ENCODE results near the gene ENTREP1. TPM values are rescaled to one million over a fixed set of nuclear protein-coding genes. Genes with fewer than 3 reads are reported as not detected.

Gene ENTREP1
- total and polyA plus RNA-seq, 2 donors (not counting 1 experiment from before 2014, with no cell fraction given), result not detected

- Histone ChIP-seq H3K4me2 (replicated peaks; ENCODE audit: low read depth, low read length, poor library complexity, severe bottlenecking) (no peak overlapping the region), H3K4me3 (ENCODE audit: control extremely low read depth in 1 of 5, extremely low read depth in 1 of 5, insufficient read depth in 1 of 5, low read depth in 2 of 5, low read length in 4 of 5) (no peak overlapping the region), H3K4me1 (ENCODE audit: control insufficient read depth in 2 of 2, insufficient read depth in 2 of 2, low read length in 2 of 2) (no peaks in the 10 kb centered on the region), H3K27ac (ENCODE audit: low read length in 2 of 2) (no peak overlapping the region), H3K9me3 (ENCODE audit: control extremely low read depth in 1 of 3, control insufficient read depth in 2 of 3, insufficient read depth in 1 of 3, low read length in 2 of 3) (no peaks in the 10 kb centered on the region), H2AFZ (ENCODE audit: insufficient read depth, low read depth, low read length, poor library complexity, severe bottlenecking) (no peak overlapping the region), H3K27me3 (replicated peaks in 1 of 4; ENCODE audit: control extremely low read depth in 1 of 4, control insufficient read depth in 3 of 4, insufficient read depth in 4 of 4, low read length in 3 of 4) (peaks cover 0 to 3% (median 0%) of the 10 kb centered on the region in 4 experiments), H3K36me3 (replicated peaks in 1 of 2; ENCODE audit: control extremely low read depth in 1 of 2, control insufficient read depth in 1 of 2, extremely low read depth in 1 of 2, insufficient read depth in 2 of 2, low read length in 1 of 2) (no peaks in the 10 kb centered on the region), H3K9ac (ENCODE audit: low read length) (no peak overlapping the region), H3K79me2 (ENCODE audit: control insufficient read depth, insufficient read depth, low read length) (no peaks in the 10 kb centered on the region), H4K20me1 (ENCODE audit: control insufficient read depth, insufficient read depth, low read length, poor library complexity, severe bottlenecking) (no peaks in the 10 kb centered on the region)
- H3K9me3 Mint-ChIP-seq (ENCODE audit: insufficient read depth), result peaks cover 2% of the 10 kb centered on the region
- TF ChIP-seq EZH2 (IDR thresholded peaks at IDR 0.05; ENCODE audit: borderline replicate concordance, insufficient read depth, low read depth, low read length, poor library complexity, severe bottlenecking), result no peak
- TF ChIP-seq CTCF (IDR thresholded peaks at IDR 0.05), result no peak
- H3K27ac Mint-ChIP-seq, result no peak overlapping the region
- intact Hi-C loops (cut with micrococcal nuclease), result no loop called here
- no peak overlapping the region for H3K4me3 Mint-ChIP-seq
- no peaks in the 10 kb centered on the region for H3K4me1 Mint-ChIP-seq
- peaks cover 29% of the 10 kb centered on the region for H3K27me3 Mint-ChIP-seq
- ATAC-seq (ENCODE audit: low read depth), result no peak
- CTCF ChIA-PET, result no interaction called here
- WGBS (ENCODE audit: insufficient coverage), result no CpG with 5 or more reads among the region's 2 CpGs
- no peak for DNase-seq
- POLR2A ChIA-PET, result no interaction called here
These were observed 45.4 kb downstream of the ENTREP1 start for GRCh38 chr9:69370430-69370829.

GRCh38 chr9:69371001-69371400 is 46.0 kb downstream of the ENTREP1 start:
- Mint-ChIP-seq H3K4me1 (no peaks in the 10 kb centered on the region), H3K9me3 (ENCODE audit: insufficient read depth) (peaks cover 2% of the 10 kb centered on the region), H3K4me3 (no peak overlapping the region), H3K27me3 (peaks cover 28% of the 10 kb centered on the region), H3K27ac (no peak overlapping the region)
- H3K9ac ChIP-seq (ENCODE audit: low read length), result no peak overlapping the region
- no peaks in the 10 kb centered on the region for H3K36me3 ChIP-seq (replicated peaks in 1 of 2; ENCODE audit: control extremely low read depth in 1 of 2, control insufficient read depth in 1 of 2, extremely low read depth in 1 of 2, insufficient read depth in 2 of 2, low read length in 1 of 2)
- intact Hi-C loops (cut with micrococcal nuclease), result no loop called here
- POLR2A ChIA-PET, result no interaction called here
- H3K4me2 ChIP-seq (replicated peaks; ENCODE audit: low read depth, low read length, poor library complexity, severe bottlenecking), result no peak overlapping the region
- no peaks in the 10 kb centered on the region for H3K79me2 ChIP-seq (ENCODE audit: control insufficient read depth, insufficient read depth, low read length)
- no peak overlapping the region for H3K4me3 ChIP-seq (ENCODE audit: control extremely low read depth in 1 of 5, extremely low read depth in 1 of 5, insufficient read depth in 1 of 5, low read depth in 2 of 5, low read length in 4 of 5)
- ATAC-seq (ENCODE audit: low read depth) (no peak), DNase-seq (no peak)
- no peak for TF ChIP-seq EZH2 (IDR thresholded peaks at IDR 0.05; ENCODE audit: borderline replicate concordance, insufficient read depth, low read depth, low read length, poor library complexity, severe bottlenecking)
- no peak for TF ChIP-seq CTCF (IDR thresholded peaks at IDR 0.05)
- H3K27me3 ChIP-seq (replicated peaks in 1 of 4; ENCODE audit: control extremely low read depth in 1 of 4, control insufficient read depth in 3 of 4, insufficient read depth in 4 of 4, low read length in 3 of 4), result peaks cover 0 to 3% (median 0%) of the 10 kb centered on the region in 4 experiments
- H4K20me1 ChIP-seq (ENCODE audit: control insufficient read depth, insufficient read depth, low read length, poor library complexity, severe bottlenecking), result no peaks in the 10 kb centered on the region
- H3K4me1 ChIP-seq (ENCODE audit: control insufficient read depth in 2 of 2, insufficient read depth in 2 of 2, low read length in 2 of 2), result no peaks in the 10 kb centered on the region
- WGBS (ENCODE audit: insufficient coverage), result no CpG with 5 or more reads among the region's 1 CpG
- no peaks in the 10 kb centered on the region for H3K9me3 ChIP-seq (ENCODE audit: control extremely low read depth in 1 of 3, control insufficient read depth in 2 of 3, insufficient read depth in 1 of 3, low read length in 2 of 3)
- CTCF ChIA-PET, result no interaction called here
- H2AFZ ChIP-seq (ENCODE audit: insufficient read depth, low read depth, low read length, poor library complexity, severe bottlenecking), result no peak overlapping the region
- H3K27ac ChIP-seq (ENCODE audit: low read length in 2 of 2), result no peak overlapping the region
